GM04504 (cell line): ENCODE data around the gene SRGAP3.

ENCODE experiments used
- DNase-seq: peaks from one replicate; pipeline ENCODE4 v3.0.0-alpha.2; 2012; ENCODE audit warnings: low read depth

Gene SRGAP3

GRCh38 chr3:9143184-9143583, 106.3 kb downstream of the SRGAP3 start:
- no peak for DNase-seq

- DNase-seq, result no peak
These were observed 107.1 kb downstream of the SRGAP3 start for GRCh38 chr3:9142362-9142761.

GRCh38 chr3:9141928-9142289, 107.5 kb downstream of the SRGAP3 start:
- DNase-seq, result no peak

DNA sequence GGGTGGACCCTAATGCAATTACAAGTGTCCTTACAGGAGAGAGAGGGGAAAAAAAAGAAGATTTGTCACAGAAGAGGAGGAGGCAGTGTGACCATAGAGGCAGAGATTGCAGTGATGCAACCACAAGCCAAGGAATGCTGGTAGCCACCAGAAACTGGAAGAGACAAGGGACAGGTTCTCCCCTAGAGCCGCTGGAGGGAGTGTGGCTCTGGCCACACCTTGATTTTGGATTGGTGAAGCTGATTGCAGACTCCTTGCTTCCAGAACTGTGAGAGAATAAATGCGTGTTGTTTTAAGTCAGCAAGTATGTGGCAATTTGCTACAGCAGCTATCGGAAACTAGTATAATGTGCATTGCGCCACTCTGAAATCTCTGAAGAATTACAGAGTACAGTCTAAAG, 110.1 kb downstream of the SRGAP3 start:
- no peak for DNase-seq

DNA sequence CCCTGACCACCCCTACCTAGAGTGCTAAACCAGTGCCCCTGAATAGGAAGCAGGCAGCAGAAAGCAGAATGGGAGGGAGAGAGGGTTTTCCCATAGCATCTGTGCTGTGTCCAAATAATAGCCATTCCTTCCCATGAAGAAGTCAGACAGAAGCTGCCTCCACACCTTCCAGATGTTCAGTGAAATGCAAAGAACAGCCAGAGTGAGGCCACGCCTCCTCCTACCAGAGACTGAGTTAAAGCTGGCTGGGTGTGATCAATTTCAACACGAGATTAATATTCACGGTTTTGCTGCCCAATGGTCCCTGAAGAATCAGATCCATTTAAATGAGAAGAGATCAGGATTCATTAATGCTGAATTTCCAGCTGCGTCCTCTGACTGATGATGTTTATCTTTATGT, 111.8 kb downstream of the SRGAP3 start:
- DNase-seq, result no peak

DNA sequence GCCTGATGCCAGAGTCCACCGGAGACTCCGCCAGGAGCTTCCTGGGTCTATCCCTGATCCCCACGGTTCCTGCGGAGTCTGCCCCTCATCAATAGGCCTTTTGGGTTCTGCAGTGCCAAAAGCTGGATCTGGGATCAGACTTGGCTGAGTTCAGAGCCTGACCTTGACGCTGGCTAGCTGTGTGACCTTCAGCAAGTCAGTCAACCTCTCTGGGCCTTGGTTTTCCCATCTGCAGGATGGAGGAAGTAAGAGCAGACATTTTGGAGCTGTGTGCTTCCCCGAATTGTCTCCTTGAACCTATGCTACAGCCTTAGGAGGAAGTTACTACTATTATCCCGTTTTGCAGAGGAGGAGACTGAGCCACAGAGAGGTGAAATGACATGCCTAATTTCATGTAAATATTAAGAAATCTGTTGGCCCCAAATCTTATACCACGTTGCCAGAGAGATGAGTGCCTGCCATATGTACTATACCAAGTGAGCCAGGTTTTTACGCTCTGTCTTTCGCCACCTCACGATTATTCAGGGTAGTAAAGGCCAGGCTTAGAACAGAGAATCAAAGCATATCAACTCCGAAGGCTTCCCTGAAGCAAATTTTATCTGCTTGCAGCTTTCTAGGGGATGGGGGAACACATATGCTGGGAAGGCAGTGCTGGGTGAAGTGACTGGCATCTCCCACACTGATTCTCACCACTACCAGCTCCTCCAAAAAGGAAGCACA, 112.5 kb downstream of the SRGAP3 start:
- no peak for DNase-seq

GRCh38 chr3:9135930-9136525, 113.4 kb downstream of the SRGAP3 start:
- no peak for DNase-seq

DNA sequence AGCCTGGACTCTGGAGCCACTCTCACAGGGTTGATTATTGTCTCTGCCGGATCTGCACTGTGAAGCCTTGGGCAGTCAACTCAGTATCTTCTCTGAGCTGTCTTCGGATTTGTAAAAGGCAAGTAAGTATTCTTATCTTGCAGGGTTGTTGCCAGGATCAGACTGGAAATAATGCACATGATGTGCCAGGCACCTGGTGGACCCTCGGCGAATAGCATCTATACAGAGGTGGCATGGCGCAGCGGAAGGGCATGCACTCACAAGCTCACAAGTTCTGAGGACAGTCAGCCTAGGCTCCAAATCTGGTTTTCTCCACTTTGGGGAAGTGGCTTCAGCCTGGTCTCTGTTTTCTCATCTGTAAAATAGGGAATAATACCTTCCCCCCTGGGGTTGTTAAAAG, 113.9 kb downstream of the SRGAP3 start:
- DNase-seq, result no peak

DNA sequence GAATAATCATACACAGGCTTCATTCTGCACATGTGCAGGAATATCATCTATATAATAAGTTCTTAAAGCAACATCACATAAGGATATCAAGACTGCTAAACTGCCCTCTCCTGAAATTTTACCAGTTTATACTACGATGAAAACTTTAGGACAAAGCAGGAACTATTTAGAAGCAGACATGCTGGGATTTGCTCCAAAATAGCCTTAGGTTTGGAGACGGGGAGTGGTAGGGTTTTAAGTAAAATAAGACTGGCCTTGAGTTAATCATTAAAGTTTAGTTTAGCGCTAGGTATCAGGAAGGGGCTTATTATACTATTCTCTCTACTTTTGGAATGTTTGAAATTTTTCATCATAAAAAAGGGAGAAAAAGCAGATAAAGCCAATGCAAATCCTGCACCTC, 115.8 kb downstream of the SRGAP3 start:
- no peak for DNase-seq

DNA sequence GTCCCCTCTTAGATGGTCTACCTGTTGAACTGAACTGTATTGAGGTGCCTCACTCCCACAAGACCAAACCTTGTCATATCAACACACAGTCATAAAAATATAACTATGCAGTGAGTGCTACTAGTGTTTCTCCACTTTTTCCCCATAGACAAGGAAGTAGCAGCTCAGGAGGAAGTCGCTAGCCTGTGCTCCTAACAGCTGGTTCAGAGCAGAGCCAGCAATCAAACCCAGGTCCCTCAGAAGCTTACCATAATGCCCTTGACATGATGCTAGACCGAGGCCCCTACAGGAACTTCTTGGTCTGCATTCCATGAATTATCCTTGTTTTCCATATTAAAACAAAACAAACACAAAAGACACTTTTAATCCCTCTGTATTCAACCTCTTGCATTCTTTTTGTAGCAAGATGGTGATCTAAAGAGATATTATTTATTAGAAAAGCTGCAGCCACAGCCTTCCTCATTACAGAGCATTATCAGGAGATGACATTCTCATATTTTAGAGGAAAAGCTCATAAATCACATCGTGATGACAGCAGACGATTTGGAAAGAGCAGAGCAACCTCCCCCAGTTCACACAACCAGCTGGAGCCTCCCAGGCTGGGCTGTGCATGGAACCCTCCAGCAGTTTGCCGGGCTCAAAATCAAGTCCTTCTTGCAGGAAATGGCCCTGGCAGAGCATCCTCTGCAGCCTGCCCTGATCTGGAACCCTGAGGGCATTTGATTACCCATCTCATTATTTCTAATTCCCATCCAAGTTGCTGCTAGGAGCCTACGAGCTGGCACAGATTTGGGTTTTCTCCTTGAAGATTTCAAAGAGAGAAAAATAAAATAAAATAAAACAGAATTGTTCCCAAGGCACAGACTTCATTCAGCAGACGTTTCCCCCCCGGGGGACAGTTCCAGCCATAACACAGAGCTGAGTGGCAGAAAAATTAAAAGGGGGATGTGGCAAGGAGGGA, 118.8 kb downstream of the SRGAP3 start:
- no peak for DNase-seq

DNA sequence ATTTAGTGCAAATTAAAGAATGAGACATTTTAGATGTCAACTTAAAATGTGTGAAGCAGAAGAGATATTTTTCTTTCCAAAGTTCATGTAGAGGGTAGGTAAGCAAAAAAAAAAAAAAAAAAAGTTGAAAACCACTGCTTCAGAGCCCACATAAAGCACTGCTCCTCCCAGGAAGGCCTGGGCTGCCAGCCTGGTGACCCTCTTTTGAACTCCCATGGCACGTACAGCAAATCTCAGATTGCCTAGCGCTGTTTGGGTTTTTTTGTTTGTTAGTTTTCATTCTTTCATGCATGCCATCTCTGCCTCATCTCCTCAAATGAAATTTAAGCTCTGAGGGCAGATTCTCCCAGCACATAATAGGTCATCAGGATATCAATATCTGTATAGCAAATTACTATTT, 120.1 kb downstream of the SRGAP3 start:
- DNase-seq, result no peak

GRCh38 chr3:9125278-9125951, 124.0 kb downstream of the SRGAP3 start:
- DNase-seq, result no peak

DNA sequence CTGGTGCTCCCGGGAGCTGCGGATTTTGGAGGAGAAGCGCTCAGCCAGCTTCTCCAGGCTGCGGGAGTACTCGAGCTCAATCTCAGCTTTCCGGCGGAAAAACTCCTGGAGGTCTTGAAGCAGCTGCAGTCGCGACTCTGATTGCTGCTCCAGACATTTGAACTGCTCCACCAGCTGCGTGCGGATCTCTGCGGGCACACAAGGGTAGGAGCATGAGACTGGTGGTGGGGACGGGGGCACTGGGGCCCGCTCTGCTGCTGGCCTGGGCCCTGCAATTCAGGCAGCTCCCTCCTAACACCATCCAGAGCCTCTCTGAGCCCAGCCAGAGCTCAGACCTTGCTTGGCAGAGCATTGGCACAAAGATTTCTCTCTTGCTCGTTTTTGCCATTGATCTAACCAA, 124.7 kb downstream of the SRGAP3 start:
- DNase-seq, result no peak

DNA sequence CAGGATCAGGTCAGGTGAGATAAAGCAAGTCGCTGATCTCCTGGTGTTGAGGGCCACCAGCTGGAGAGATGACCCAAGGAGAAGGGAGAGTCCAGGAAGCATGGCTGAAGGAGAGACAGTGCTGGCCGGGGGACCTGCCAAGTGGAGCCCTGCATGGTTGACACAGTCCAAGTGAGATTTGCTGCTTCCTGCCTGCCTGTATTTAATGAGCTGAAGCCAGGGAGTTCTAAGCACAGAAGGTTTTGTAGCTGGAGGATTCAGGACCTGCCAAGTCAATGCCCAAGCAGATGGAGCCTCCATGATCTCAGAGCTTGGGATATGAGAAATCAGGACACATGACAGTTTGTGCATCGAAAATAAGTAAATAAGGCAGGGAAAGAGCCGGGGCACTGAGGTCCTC, 125.6 kb downstream of the SRGAP3 start:
- DNase-seq, result no peak

GRCh38 chr3:9122732-9123364, 126.6 kb downstream of the SRGAP3 start:
- no peak for DNase-seq

- DNase-seq, result no peak
These were observed 128.0 kb downstream of the SRGAP3 start for GRCh38 chr3:9121366-9122001.

DNA sequence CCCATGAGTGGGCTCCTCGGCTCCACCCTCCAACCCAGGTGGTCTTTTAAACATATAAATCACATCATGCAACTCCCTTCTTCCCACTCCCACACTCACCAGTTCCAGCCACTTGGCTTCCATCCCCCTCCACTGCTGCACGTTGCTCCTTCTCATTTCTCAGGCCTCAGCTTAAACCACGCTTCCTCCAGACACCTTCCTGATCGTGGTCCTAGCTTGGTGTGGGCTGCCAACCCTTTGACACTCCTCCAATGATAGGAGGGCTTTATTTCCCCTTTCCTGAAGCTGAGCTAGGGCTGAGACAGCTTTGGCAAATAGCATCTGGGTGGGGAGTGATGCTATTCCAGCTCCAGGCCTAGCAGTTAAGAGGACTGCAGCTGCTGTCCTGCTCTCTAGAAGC, 130.1 kb downstream of the SRGAP3 start:
- no peak for DNase-seq

GRCh38 chr3:9118222-9118621, 131.2 kb downstream of the SRGAP3 start:
- no peak for DNase-seq

DNA sequence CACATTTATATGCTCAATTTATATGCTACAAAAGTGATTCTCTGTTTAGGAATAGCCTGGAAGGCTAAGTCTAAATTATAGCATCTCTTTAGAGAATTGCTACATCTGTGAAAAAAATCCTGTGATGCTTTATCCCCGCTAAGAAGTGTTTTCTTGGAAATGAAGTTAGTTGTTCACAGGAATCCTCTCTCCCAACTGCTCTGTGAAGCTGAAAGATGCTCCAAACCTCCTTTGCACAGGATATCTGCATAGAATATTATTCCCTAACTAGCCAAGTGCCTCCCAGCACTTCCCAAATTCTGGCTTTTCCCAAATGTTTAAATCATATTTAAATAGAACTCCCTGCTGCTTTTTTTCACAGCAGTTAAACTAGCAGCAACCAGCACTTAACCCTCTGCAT, 132.2 kb downstream of the SRGAP3 start:
- no peak for DNase-seq

DNA sequence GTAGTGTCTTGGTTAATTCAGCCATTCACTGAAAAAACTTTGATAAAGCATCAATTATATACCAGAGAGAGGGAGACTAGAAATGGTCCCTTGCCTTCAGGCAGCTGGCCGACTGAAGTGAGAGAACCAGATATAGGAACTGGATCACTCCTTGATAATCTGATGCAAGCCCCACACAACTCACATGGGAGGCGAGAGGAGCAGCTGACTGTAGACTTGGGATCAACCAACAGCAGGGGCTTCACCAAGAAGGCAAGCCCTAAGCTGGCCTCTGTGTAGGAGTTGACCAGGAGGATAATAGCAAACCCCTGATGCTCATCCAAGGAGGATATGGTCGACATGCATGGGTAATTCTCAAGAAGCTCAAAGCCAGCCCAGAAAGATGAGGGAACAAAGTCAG, 133.1 kb downstream of the SRGAP3 start:
- DNase-seq, result no peak

DNA sequence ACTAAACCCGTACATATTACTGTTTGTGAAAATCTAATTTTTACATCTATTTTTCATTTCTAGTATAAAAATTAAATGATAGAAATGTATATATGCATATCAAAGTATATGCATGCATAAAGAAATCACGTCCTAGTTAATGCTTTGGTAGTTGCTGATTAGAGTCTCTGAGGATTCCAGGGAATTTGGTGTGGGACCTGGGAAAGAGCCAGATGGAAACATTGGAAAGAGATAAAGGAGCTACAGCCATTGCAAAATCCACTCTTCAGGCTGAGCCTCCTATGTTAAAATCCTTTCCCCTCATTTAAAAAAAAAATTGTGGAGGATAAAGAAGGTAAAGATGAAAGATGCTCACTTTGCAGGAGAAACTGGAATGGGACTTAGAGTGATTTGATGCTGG, 134.1 kb downstream of the SRGAP3 start:
- DNase-seq, result no peak

GRCh38 chr3:9113040-9113439, 136.4 kb downstream of the SRGAP3 start:
- DNase-seq, result no peak
